SJSA1 (cell line): ENCODE measurements around the gene WDR4. TPM values are rescaled to one million over a fixed set of nuclear protein-coding genes. Genes with fewer than 3 reads are reported as not detected.
"Not testable (repeated sequence)": the region's sequence is repeated elsewhere in the genome, so short reads cannot be mapped to it uniquely, and the experiment has no call there.

Experiments used
- DNase-seq, 2 experiments: peaks; one replicate each; pipeline ENCODE4 v3.0.0-alpha.2; 2015 to 2020; ENCODE audit warnings: low spot score in 2 of 2, low read depth in 1 of 2
- H3K27ac ChIP-seq: fragments of 250-450 bp; sonication (Bioruptor Pico); 2 replicates; pipeline ENCODE4 v1.5.1; 2020; ENCODE audit warnings: mild to moderate bottlenecking, moderate library complexity
- H3K27me3 ChIP-seq: fragments of 250-450 bp; sonication (Bioruptor Pico); replicated peaks from 2 replicates; pipeline ENCODE4 v1.5.1; 2020; ENCODE audit warnings: mild to moderate bottlenecking, moderate library complexity
- H3K36me3 ChIP-seq: fragments of 250-450 bp; sonication (Bioruptor Pico); 2 replicates; pipeline ENCODE4 v1.5.1; 2020; ENCODE audit warnings: mild to moderate bottlenecking
- H3K4me1 ChIP-seq: fragments of 250-450 bp; sonication (Bioruptor Pico); replicated peaks from 2 replicates; pipeline ENCODE4 v1.6.1; 2021; ENCODE audit warnings: mild to moderate bottlenecking
- H3K4me3 ChIP-seq: fragments of 250-450 bp; sonication (Bioruptor Pico); 2 replicates; pipeline ENCODE4 v1.5.1; 2020; ENCODE audit warnings: mild to moderate bottlenecking
- H3K9me3 ChIP-seq: fragments of 250-450 bp; sonication (Bioruptor Pico); replicated peaks from 2 replicates; pipeline ENCODE4 v1.5.1; 2020; ENCODE audit warnings: mild to moderate bottlenecking
- total RNA-seq: library from RNA; depleted of rRNA; stranded (reverse); fragments of >200 nt; shearing (Covaris generic); gene quantifications from 2 replicates; pipeline ENCODE4 v1.2.3, GENCODE V29; 2014

Gene WDR4
- total RNA-seq, 1 experiment from 2014 or later: 21.3 TPM

GRCh38 chr21:42845296-42845965 is 33.9 kb downstream of the WDR4 start:
- H3K36me3 ChIP-seq: peaks cover 80% of the 10 kb centered on the region
- no peaks in the 10 kb centered on the region for H3K27me3 ChIP-seq
- no peak overlapping the region for H3K27ac ChIP-seq
- no peak for DNase-seq
- no peak overlapping the region for H3K4me3 ChIP-seq
- no peaks in the 10 kb centered on the region for H3K9me3 ChIP-seq
- no peaks in the 10 kb centered on the region for H3K4me1 ChIP-seq

GRCh38 chr21:42844411-42845113 is 34.8 kb downstream of the WDR4 start:
- Histone ChIP-seq H3K27me3 (no peaks in the 10 kb centered on the region), H3K9me3 (no peaks in the 10 kb centered on the region), H3K4me1 (no peaks in the 10 kb centered on the region), H3K36me3 (peaks cover 80% of the 10 kb centered on the region), H3K27ac (no peak overlapping the region), H3K4me3 (no peak overlapping the region)
- DNase-seq: no peak

GRCh38 chr21:42843056-42843455 is 36.3 kb downstream of the WDR4 start:
- Histone ChIP-seq H3K27me3 (no peaks in the 10 kb centered on the region), H3K4me3 (no peak overlapping the region), H3K9me3 (no peaks in the 10 kb centered on the region), H3K36me3 (peaks cover 79% of the 10 kb centered on the region), H3K27ac (no peak overlapping the region), H3K4me1 (no peaks in the 10 kb centered on the region)
- DNase-seq: no peak

- H3K4me3 ChIP-seq, H3K27me3 ChIP-seq, H3K4me1 ChIP-seq, H3K27ac ChIP-seq, H3K9me3 ChIP-seq: not testable (repeated sequence)
- peak in 1 of 2 experiments; percentile 32 for DNase-seq
- peaks cover 69% of the 10 kb centered on the region for H3K36me3 ChIP-seq
Measured at GRCh38 chr21:42841916-42842655, 37.3 kb downstream of the WDR4 start.

GRCh38 chr21:42841156-42841915 is 38.0 kb downstream of the WDR4 start:
- Histone ChIP-seq H3K27ac (no peak overlapping the region), H3K27me3 (no peaks in the 10 kb centered on the region), H3K4me3 (no peak overlapping the region), H3K9me3 (no peaks in the 10 kb centered on the region), H3K4me1 (no peaks in the 10 kb centered on the region), H3K36me3 (peaks cover 66% of the 10 kb centered on the region)
- peak in 1 of 2 experiments; percentile 35 for DNase-seq

- no peak overlapping the region for H3K27ac ChIP-seq
- DNase-seq: peak in 1 of 2 experiments; percentile 14
- no peaks in the 10 kb centered on the region for H3K4me1 ChIP-seq
- peaks cover 58% of the 10 kb centered on the region for H3K36me3 ChIP-seq
- no peaks in the 10 kb centered on the region for H3K9me3 ChIP-seq
- H3K27me3 ChIP-seq: no peaks in the 10 kb centered on the region
- H3K4me3 ChIP-seq: no peak overlapping the region
Measured at GRCh38 chr21:42840411-42841155, 38.8 kb downstream of the WDR4 start.

GRCh38 chr21:42839271-42840231 is 39.8 kb downstream of the WDR4 start:
- DNase-seq: no peak
- Histone ChIP-seq H3K36me3 (peaks cover 48% of the 10 kb centered on the region), H3K27me3 (no peaks in the 10 kb centered on the region), H3K9me3 (no peaks in the 10 kb centered on the region), H3K4me3 (no peak overlapping the region), H3K27ac (no peak overlapping the region), H3K4me1 (no peaks in the 10 kb centered on the region)

- H3K27me3 ChIP-seq, H3K9me3 ChIP-seq, H3K27ac ChIP-seq, DNase-seq, H3K4me1 ChIP-seq, H3K4me3 ChIP-seq: not testable (repeated sequence)
- peaks cover 39% of the 10 kb centered on the region for H3K36me3 ChIP-seq
Measured at GRCh38 chr21:42838212-42838690, 41.1 kb downstream of the WDR4 start.

- Histone ChIP-seq H3K4me3 (no peak overlapping the region), H3K4me1 (no peaks in the 10 kb centered on the region), H3K27me3 (peaks cover 9% of the 10 kb centered on the region), H3K36me3 (peaks cover 34% of the 10 kb centered on the region), H3K9me3 (no peaks in the 10 kb centered on the region), H3K27ac (no peak overlapping the region)
- no peak for DNase-seq
Measured at GRCh38 chr21:42837421-42838211, 41.7 kb downstream of the WDR4 start.

- Histone ChIP-seq H3K27me3 (peaks cover 14% of the 10 kb centered on the region), H3K4me1 (no peaks in the 10 kb centered on the region), H3K4me3 (no peak overlapping the region), H3K27ac (no peak overlapping the region), H3K9me3 (no peaks in the 10 kb centered on the region), H3K36me3 (peaks cover 28% of the 10 kb centered on the region)
- DNase-seq: peak in 1 of 2 experiments; percentile 8
Measured at GRCh38 chr21:42836767-42837301, 42.5 kb downstream of the WDR4 start.

GRCh38 chr21:42836402-42836666 is 43.0 kb downstream of the WDR4 start:
- peaks cover 14% of the 10 kb centered on the region for H3K27me3 ChIP-seq
- H3K4me1 ChIP-seq: no peaks in the 10 kb centered on the region
- DNase-seq: no peak
- no peaks in the 10 kb centered on the region for H3K9me3 ChIP-seq
- peaks cover 25% of the 10 kb centered on the region for H3K36me3 ChIP-seq
- no peak overlapping the region for H3K27ac ChIP-seq
- H3K4me3 ChIP-seq: no peak overlapping the region
